Heart left ventricle (tissue), 16 donors: ENCODE measurements around the gene GDAP1L1. TPM values are rescaled to one million over a fixed set of nuclear protein-coding genes. Genes with fewer than 3 reads are reported as not detected.
A peak's percentile ranks its signal among the peaks of the same experiment; 100 is the strongest.

Experiments
- ATAC-seq, 4 donors: fragments of 200-7000 bp; cut with Tn5 transposase; one replicate each; pipeline ENCODE4 v1.9.1; 2020 to 2022; ENCODE audit warnings: moderate library complexity in 4 of 4, mild to moderate bottlenecking in 3 of 4, moderate number of reproducible peaks in 1 of 4
- DNase-seq, 5 donors: peaks; one replicate each; pipeline ENCODE4 v3.0.0-alpha.2; 2020
- H3K27ac ChIP-seq, 12 donors: fragments of 200-600 bp; sonication (generic) in 4 of 12; one replicate each; pipeline versions ENCODE4 v1.5.0 to v1.8.0; 2016 to 2022; ENCODE audit warnings: mild to moderate bottlenecking in 2 of 12
- H3K27me3 ChIP-seq, 9 donors: fragments of 200-600 bp; sonication (generic) in 2 of 9; one replicate each; pipeline versions ENCODE4 v1.5.1 to v1.8.0; 2016 to 2022; ENCODE audit warnings: mild to moderate bottlenecking in 3 of 9
- H3K36me3 ChIP-seq, 9 donors: fragments of 200-600 bp; sonication (generic) in 2 of 9; one replicate each; pipeline versions ENCODE4 v1.5.0 to v1.8.0; 2018 to 2022; ENCODE audit warnings: mild to moderate bottlenecking in 2 of 9
- H3K4me1 ChIP-seq, 12 donors: fragments of 200-600 bp; sonication (generic) in 4 of 12; one replicate each; pipeline versions ENCODE4 v1.5.0 to v1.8.0; 2016 to 2022; ENCODE audit warnings: mild to moderate bottlenecking in 3 of 12
- H3K4me3 ChIP-seq, 12 donors: fragments of 200-600 bp; sonication (generic) in 4 of 12; one replicate each; pipeline versions ENCODE4 v1.5.0 to v1.8.0; 2017 to 2022; ENCODE audit warnings: mild to moderate bottlenecking in 9 of 12, moderate library complexity in 4 of 12
- H3K9me3 ChIP-seq, 12 donors: fragments of 200-600 bp; sonication (generic) in 4 of 12; one replicate each; pipeline versions ENCODE4 v1.5.0 to v1.8.0; 2016 to 2022; ENCODE audit warnings: mild to moderate bottlenecking in 1 of 12
- POLR2A ChIP-seq, 2 donors: fragments of 450-650 bp; IDR thresholded peaks; one replicate each; pipeline ENCODE4 v1.6.1; 2017; ENCODE audit warnings: antibody characterized with exemption in 2 of 2, mild to moderate bottlenecking in 2 of 2, moderate library complexity in 2 of 2
- WGBS, 4 donors: extraction: QIAGEN DNeasy Blood & Tissue Kit in 2 of 4; methylation state at CpG; one replicate each; pipeline versions ENCODE4 v1.1.5 to v1.1.7; 2013 to 2018; 5-methylcytosine and 5-hydroxymethylcytosine counted together
- intact Hi-C, 10 donors: fragments of 100-400 bp; cut with DNase I; formaldehyde crosslinking; loops; one replicate each; pipeline versions ENCODE4 v1.11.1 to v1.14.2; 2022
- polyA plus RNA-seq, 2 donors: library from polyadenylated mRNA; stranded (reverse); fragments of 200-250 nt; gene quantifications; one replicate each; pipeline ENCODE4 v1.2.3, GENCODE V29; 2013
- total RNA-seq, 9 donors: library from RNA; depleted of rRNA in 2 of 9; stranded (reverse); fragments of >200 nt in 2 of 9; fragmentation: NEBNext Ultra II Directional in 3 of 9; extraction: Animal tissue kit (Norgen Biotek cat#: 25700) in 3 of 9; gene quantifications; one replicate each; pipeline versions ENCODE4 v1.1.0 to v1.2.4, GENCODE V29; 2016 to 2023
- TF ChIP-seq, protein P1 (sequence below), 12 donors: fragments of 200-600 bp; sonication (generic) in 4 of 12; IDR thresholded peaks; one replicate each; pipeline versions ENCODE4 v1.5.0 to v1.8.0; 2018 to 2022; ENCODE audit warnings: antibody characterized with exemption in 12 of 12, mild to moderate bottlenecking in 5 of 12
- donor health status: ischemic (EF 13 %, LVEDD 7.1; RV severe dilation, severe dysfunction).
- donor health status: healthy with polysubstance abuse.
- donor health status: DM: no; HTN: yes; CAD: no.
- donor health status: DM: no; HTN: no; CAD: no.
- donor health status: ischemic (EF 25% LVEDD 6.9; RV normal size, moderate dysfunction).
- donor health status: ischemic (EF 25% LVEDD 5.7; RV mildly dilated, moderate dysfunction).
- donor health status: healthy.
- donor health status: DM: yes; HTN: yes; CAD: no.
- donor health status: ischemic (EF 35%, LVEDD 5.7; RV mildly dilated, moderate dysfunction).
- donor health status: nonischemic (EF 11% LVEDD 7.7; RV severe dilation, severe dysfunction).
- donor health status: DM: yes; HTN: yes; CAD: no.
- donor health status: PGD.
- donor health status: ischemic (EF 29% LVEDD 5.4; RV normal size, mild dysfunction).
- donor health status: nonischemic (EF 23%, LVEDD 6.1; RV moderate dilation, normal function).

The GDAP1L1 gene
- total and polyA plus RNA-seq, 11 donors, result 0.12 to 0.67 (median 0.35) TPM; not detected in 2

DNA sequence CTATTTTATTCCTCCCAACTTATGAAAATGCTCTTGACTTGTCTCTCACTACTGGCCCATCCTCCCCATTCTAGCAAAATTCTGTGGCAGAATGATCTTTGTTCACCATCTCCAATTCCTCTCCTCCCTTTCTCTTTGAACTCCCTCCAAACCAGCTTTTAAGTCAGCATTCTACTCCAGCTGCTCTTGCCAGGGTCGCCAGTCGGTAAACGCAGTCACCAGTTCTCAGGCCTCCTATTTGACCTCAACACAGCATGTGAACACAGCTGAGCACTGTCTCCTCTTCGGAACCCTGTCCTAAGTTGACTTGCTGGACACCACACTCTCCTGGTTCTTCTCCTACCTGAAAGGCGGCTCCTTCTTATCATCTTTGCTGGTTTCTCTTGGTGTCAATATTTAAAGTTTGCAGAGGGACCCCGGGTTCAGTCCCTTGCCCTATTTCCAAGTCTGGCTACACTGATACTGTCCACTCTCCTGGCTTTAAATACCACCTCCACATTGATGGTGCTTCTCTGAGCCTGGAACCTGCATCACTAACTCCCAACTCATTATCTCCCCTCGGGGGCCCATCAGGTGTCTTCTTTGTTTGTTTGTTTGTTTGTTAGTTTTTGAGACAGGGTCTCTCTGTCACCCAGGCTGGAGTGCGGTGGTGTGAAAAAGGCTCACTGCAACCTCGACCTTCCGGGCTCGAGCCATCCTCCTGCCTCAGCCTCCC is 27.4 kb downstream of the GDAP1L1 start:
- Histone ChIP-seq H3K9me3 (peaks cover 0 to 3% (median 0%) of the 10 kb centered on the region in 12 donors), H3K36me3 (peaks cover 0 to 21% (median 4%) of the 10 kb centered on the region in 9 donors), H3K4me3 (no peak overlapping the region), H3K27me3 (no peaks in the 10 kb centered on the region), H3K27ac (no peak overlapping the region), H3K4me1 (peaks cover 0 to 5% (median 0%) of the 10 kb centered on the region in 12 donors)
- intact Hi-C loops, result no loop called here
- no peak for TF ChIP-seq POLR2A (IDR thresholded peaks at IDR 0.05)
- TF ChIP-seq, protein P1, sequence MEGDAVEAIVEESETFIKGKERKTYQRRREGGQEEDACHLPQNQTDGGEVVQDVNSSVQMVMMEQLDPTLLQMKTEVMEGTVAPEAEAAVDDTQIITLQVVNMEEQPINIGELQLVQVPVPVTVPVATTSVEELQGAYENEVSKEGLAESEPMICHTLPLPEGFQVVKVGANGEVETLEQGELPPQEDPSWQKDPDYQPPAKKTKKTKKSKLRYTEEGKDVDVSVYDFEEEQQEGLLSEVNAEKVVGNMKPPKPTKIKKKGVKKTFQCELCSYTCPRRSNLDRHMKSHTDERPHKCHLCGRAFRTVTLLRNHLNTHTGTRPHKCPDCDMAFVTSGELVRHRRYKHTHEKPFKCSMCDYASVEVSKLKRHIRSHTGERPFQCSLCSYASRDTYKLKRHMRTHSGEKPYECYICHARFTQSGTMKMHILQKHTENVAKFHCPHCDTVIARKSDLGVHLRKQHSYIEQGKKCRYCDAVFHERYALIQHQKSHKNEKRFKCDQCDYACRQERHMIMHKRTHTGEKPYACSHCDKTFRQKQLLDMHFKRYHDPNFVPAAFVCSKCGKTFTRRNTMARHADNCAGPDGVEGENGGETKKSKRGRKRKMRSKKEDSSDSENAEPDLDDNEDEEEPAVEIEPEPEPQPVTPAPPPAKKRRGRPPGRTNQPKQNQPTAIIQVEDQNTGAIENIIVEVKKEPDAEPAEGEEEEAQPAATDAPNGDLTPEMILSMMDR (IDR thresholded peaks at IDR 0.05), result no peak
- ATAC-seq (no peak), DNase-seq (no peak)
- WGBS, 4 donors, result 81 to 85% (median 85%) methylated on average over 11 of the region's 11 CpGs

DNA sequence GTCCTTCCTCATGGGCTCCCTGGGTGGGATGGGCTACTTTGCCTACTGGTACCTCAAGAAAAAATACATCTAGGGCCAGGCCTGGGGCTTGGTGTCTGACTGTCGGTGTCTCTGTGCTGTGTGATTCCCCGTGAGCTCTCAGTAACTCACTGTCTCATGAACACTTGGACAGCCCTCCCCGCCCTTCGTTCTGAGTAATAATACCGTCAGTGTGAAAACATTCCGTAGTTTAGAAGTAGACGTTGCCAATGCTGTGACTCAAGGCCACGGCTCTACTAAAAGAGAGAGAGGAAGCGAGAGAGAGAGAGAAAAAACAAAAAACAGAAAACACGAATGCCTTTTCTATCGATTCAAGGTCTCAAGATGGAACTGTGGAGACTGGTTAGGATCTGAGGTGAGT is 32.1 kb downstream of the GDAP1L1 start:
- H3K4me1 ChIP-seq, result peaks cover 0 to 14% (median 0%) of the 10 kb centered on the region in 12 donors
- peaks cover 0 to 5% (median 0%) of the 10 kb centered on the region in 9 donors for H3K36me3 ChIP-seq
- DNase-seq (no peak), ATAC-seq (peak in 1 of 4 donors; percentile 21)
- no peak for TF ChIP-seq POLR2A (IDR thresholded peaks at IDR 0.05)
- TF ChIP-seq, protein P1 (IDR thresholded peaks at IDR 0.05), result no peak
- no peak overlapping the region for H3K27ac ChIP-seq
- 90 to 94% (median 92%) methylated on average over 11 of the region's 11 CpGs for WGBS, 4 donors
- intact Hi-C loops, result no loop called here
- no peak overlapping the region for H3K4me3 ChIP-seq
- no peaks in the 10 kb centered on the region for H3K27me3 ChIP-seq
- H3K9me3 ChIP-seq, result no peaks in the 10 kb centered on the region

DNA sequence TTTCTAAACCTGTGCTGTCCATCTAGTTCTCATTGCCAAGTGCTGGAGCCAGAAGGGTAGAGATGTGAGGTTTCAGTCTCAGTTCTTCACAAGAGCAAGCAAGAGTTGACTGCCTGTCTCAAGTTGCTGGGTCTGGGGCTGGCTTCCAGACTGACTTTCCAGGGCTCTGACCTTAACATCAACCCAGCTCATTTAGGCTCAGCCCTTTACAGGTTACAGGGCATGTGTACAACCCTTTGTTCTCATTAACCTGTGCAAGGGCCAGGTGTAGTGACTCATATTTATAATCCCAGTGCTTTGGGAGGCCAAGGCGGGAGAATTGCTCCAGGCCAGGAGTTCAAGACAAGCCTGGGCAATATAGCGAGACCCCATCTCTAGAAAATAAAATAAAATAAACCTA is 33.3 kb downstream of the GDAP1L1 start:
- H3K4me1 ChIP-seq, result peaks cover 0 to 14% (median 0%) of the 10 kb centered on the region in 12 donors
- no peaks in the 10 kb centered on the region for H3K9me3 ChIP-seq
- DNase-seq, result no peak
- no peak for ATAC-seq
- H3K27ac ChIP-seq, result no peak overlapping the region
- H3K36me3 ChIP-seq, result peaks cover 0 to 5% (median 0%) of the 10 kb centered on the region in 9 donors
- intact Hi-C loops, result loop anchor here in 1 of 10 donors (5.0 kb wide), 1 partner anchor 33 kb away; the partner anchor contains the start of gene GDAP1L1
- WGBS, 4 donors, result 97 to 98% (median 98%) methylated on average over 2 of the region's 2 CpGs
- H3K27me3 ChIP-seq, result no peaks in the 10 kb centered on the region
- H3K4me3 ChIP-seq, result no peak overlapping the region
- TF ChIP-seq, protein P1 (IDR thresholded peaks at IDR 0.05), result no peak

DNA sequence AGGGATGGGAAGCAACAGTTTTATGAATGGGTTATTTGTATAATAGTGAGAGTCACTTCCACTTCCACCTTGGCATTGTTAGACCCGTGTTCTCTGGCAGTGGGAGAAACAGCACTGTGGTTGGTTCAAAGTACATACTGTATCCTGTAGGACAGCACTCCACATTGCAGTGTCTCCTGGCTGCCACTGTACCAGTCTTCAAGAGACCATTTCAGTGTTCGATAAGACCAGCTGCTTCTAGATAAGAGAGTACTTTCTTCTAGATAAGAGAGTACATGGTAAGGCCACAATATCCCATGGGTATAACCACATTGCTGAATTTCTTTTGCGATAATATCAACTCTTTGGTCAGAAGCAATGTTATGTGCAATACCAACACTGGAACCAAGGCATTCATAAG is 35.1 kb downstream of the GDAP1L1 start:
- WGBS, 4 donors, result 48 to 56% (median 52%) methylated on average over 3 of the region's 3 CpGs
- H3K36me3 ChIP-seq, result peaks cover 0 to 5% (median 0%) of the 10 kb centered on the region in 9 donors

More for the DNA sequence above, 35.1 kb downstream of the GDAP1L1 start:
- Histone ChIP-seq H3K27me3 (no peaks in the 10 kb centered on the region), H3K27ac (no peak overlapping the region), H3K9me3 (no peaks in the 10 kb centered on the region), H3K4me3 (no peak overlapping the region), H3K4me1 (peaks cover 0 to 18% (median 4%) of the 10 kb centered on the region in 12 donors)
- intact Hi-C loops, result loop anchor here in 1 of 10 donors (5.0 kb wide), 1 partner anchor 35 kb away; the partner anchor contains the start of gene GDAP1L1
- no peak for DNase-seq
- ATAC-seq, result peak; percentile 59 to 83 (median 80)
- TF ChIP-seq POLR2A (IDR thresholded peaks at IDR 0.05), result no peak
- TF ChIP-seq, protein P1 (IDR thresholded peaks at IDR 0.05), result no peak
